ENCODE measurements around the gene TRAK2. TPM values are rescaled to one million over a fixed set of nuclear protein-coding genes. Genes with fewer than 3 reads are reported as not detected.
"Not testable (repeated sequence)": the region's sequence is repeated elsewhere in the genome, so short reads cannot be mapped to it uniquely, and the experiment has no call there.

TRAK2 gene, protein sequence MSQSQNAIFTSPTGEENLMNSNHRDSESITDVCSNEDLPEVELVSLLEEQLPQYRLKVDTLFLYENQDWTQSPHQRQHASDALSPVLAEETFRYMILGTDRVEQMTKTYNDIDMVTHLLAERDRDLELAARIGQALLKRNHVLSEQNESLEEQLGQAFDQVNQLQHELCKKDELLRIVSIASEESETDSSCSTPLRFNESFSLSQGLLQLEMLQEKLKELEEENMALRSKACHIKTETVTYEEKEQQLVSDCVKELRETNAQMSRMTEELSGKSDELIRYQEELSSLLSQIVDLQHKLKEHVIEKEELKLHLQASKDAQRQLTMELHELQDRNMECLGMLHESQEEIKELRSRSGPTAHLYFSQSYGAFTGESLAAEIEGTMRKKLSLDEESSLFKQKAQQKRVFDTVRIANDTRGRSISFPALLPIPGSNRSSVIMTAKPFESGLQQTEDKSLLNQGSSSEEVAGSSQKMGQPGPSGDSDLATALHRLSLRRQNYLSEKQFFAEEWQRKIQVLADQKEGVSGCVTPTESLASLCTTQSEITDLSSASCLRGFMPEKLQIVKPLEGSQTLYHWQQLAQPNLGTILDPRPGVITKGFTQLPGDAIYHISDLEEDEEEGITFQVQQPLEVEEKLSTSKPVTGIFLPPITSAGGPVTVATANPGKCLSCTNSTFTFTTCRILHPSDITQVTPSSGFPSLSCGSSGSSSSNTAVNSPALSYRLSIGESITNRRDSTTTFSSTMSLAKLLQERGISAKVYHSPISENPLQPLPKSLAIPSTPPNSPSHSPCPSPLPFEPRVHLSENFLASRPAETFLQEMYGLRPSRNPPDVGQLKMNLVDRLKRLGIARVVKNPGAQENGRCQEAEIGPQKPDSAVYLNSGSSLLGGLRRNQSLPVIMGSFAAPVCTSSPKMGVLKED
- polyA plus RNA-seq = 1 to 10 TPM; 5.2 to 9.3 TPM

DNA sequence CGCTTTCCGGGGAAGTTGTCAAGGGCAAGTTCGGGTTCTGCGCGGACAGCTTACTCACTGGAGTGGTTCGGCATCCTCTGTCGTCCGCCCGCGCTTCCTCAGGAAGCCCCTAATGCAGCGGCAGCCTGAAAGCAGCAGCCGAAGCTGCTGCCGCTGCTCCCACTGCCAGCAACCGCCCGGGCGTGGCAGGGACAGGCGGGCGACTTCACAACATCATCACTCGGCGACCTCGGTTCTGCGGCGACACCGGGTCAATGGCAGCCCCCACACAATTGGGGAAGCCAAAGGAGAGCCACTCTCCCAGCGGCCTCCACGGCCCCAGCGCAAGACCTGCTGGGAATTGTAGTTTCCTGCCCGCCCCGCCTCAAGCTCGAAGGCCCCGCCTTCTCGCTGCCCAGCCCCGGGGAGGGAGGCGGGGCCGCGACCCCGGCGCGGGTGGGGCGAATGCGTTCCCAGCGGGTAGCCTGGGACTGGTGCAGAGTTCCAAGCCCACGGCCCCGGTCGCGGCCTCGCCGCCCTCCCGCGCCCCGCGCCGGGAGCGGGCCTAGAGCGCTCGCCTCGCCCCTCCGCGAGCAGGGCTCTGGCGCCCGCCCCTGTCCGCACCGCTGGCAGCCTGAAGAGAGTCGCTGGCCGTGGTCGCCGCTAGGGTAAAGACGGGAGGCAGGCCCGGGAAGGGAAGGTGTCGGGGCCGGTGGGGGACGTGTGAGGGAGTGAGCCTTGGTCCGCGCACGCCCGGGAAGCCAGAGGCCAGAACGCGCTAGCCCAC, at the start of gene TRAK2, which contains the start of gene STRADB:
TRAK2 (minus strand) TSS at position 167 of the 766 bp plus-strand sequence. CDS start 30,951 bp downstream, outside the sequence.
STRADB (plus strand) TSS at position 449 of the 766 bp plus-strand sequence. CDS start 3,101 bp downstream, outside the sequence.
- WGBS, 2 donors = 0 to 1% methylated on average over 69 to 78 of the region's 78 CpGs
- H3K9me3 ChIP-seq (ENCODE audit: control insufficient read depth in 2 of 2, insufficient read depth in 1 of 2, low read depth in 1 of 2, low read length in 1 of 2) = no peaks in the 10 kb centered on the region
- peak within 1 kb of the TSS; percentile 87 to 90 for H3K27ac ChIP-seq (ENCODE audit: low read depth in 2 of 2, low read length in 1 of 2)
- no peaks in the 10 kb centered on the region for H3K4me1 ChIP-seq (ENCODE audit: control insufficient read depth in 2 of 2, insufficient read depth in 2 of 2, low read length in 1 of 2)
- H3K4me3 ChIP-seq (ENCODE audit: low read depth in 1 of 2, low read length in 2 of 2) = peak within 1 kb of the TSS; percentile 88 to 93
- H3K27me3 ChIP-seq (ENCODE audit: control insufficient read depth in 1 of 2, insufficient read depth in 2 of 2, low read length in 2 of 2) = no peaks in the 10 kb centered on the region
- peaks cover 0 to 3% of the 10 kb centered on the region in 2 donors for H3K36me3 ChIP-seq (ENCODE audit: control insufficient read depth in 2 of 2, insufficient read depth in 2 of 2, low read length in 1 of 2)

DNA sequence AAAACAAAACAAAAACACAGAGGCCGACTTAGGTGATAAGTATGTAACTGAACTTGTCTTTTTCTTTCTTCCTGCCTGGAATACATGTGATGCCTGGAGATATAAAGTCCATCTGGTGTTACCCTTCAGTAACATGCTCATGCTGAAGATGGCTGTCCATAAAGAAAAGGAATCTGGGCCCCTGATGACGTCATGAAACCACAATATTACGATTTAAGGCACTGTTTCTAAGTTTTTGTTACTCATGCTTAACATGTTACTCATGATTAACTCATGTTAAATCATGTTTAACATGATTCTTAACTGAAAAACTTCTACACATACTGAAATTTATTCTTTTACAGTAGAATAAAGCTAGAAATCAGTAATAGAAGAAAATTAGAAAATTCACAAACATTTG, 49.3 kb upstream of the TRAK2 start:
- no peaks in the 10 kb centered on the region for H3K4me1 ChIP-seq (ENCODE audit: control insufficient read depth in 2 of 2, insufficient read depth in 2 of 2, low read length in 1 of 2)
- H3K27ac ChIP-seq (ENCODE audit: low read depth in 2 of 2, low read length in 1 of 2) = no peak overlapping the region
- H3K27me3 ChIP-seq (ENCODE audit: control insufficient read depth in 1 of 2, insufficient read depth in 2 of 2, low read length in 2 of 2) = no peaks in the 10 kb centered on the region
- H3K36me3 ChIP-seq (ENCODE audit: control insufficient read depth in 2 of 2, insufficient read depth in 2 of 2, low read length in 1 of 2) = no peaks in the 10 kb centered on the region
- WGBS, 2 donors = 56 to 69% methylated on average over 3 of the region's 3 CpGs
- H3K9me3 ChIP-seq (ENCODE audit: control insufficient read depth in 2 of 2, insufficient read depth in 1 of 2, low read depth in 1 of 2, low read length in 1 of 2) = no peaks in the 10 kb centered on the region
- no peak overlapping the region for H3K4me3 ChIP-seq (ENCODE audit: low read depth in 1 of 2, low read length in 2 of 2)

DNA sequence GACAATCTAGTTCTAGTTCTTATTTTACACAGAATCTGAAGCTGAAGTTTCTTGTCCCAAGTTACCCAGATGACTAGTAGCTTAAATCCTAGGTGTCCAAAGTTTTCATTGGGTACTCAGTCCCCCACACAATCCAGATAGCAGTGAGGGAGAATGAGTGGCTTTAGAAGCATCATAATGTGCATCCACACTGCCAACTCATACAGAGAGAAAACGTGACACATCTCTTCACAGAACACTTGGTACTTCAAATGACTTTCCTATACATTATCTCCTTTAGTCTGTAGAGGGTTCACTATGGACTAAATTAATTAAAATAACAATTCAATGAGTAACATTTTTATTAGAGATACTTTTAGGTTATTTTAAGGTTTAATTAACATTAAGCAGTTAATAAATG, 45.5 kb upstream of the TRAK2 start:
- Histone ChIP-seq H3K27ac (ENCODE audit: low read depth in 2 of 2, low read length in 1 of 2) (no peak overlapping the region), H3K4me1 (ENCODE audit: control insufficient read depth in 2 of 2, insufficient read depth in 2 of 2, low read length in 1 of 2) (no peaks in the 10 kb centered on the region), H3K4me3 (ENCODE audit: low read depth in 1 of 2, low read length in 2 of 2) (no peak overlapping the region), H3K9me3 (ENCODE audit: control insufficient read depth in 2 of 2, insufficient read depth in 1 of 2, low read depth in 1 of 2, low read length in 1 of 2) (no peaks in the 10 kb centered on the region), H3K27me3 (ENCODE audit: control insufficient read depth in 1 of 2, insufficient read depth in 2 of 2, low read length in 2 of 2) (no peaks in the 10 kb centered on the region), H3K36me3 (ENCODE audit: control insufficient read depth in 2 of 2, insufficient read depth in 2 of 2, low read length in 1 of 2) (no peaks in the 10 kb centered on the region)
- WGBS, 2 donors = 75 to 77% methylated on average over 1 of the region's 1 CpG

DNA sequence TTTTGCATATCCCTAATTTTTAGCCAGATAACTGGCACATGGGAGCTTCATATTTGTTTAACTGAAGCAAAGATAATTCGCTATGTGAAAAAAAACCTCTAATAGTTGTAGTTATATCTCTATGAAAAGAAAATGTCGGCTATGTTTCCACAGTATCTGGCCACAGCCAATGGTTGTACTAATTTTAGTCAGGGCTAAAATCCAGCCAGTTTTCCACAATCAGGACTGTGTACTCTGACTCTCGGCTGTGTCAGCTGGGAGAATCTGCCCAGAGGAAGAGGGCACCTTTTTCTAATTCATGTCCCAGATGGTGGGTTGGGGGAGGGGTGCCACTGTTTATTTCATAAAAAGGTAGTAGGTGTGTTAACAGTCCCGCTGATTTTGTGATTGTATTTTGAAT, 39.0 kb upstream of the TRAK2 start:
- Histone ChIP-seq H3K27me3 (ENCODE audit: control insufficient read depth in 1 of 2, insufficient read depth in 2 of 2, low read length in 2 of 2) (no peaks in the 10 kb centered on the region), H3K9me3 (ENCODE audit: control insufficient read depth in 2 of 2, insufficient read depth in 1 of 2, low read depth in 1 of 2, low read length in 1 of 2) (no peaks in the 10 kb centered on the region), H3K27ac (ENCODE audit: low read depth in 2 of 2, low read length in 1 of 2) (no peak overlapping the region), H3K4me3 (ENCODE audit: low read depth in 1 of 2, low read length in 2 of 2) (no peak overlapping the region), H3K36me3 (ENCODE audit: control insufficient read depth in 2 of 2, insufficient read depth in 2 of 2, low read length in 1 of 2) (no peaks in the 10 kb centered on the region), H3K4me1 (ENCODE audit: control insufficient read depth in 2 of 2, insufficient read depth in 2 of 2, low read length in 1 of 2) (no peaks in the 10 kb centered on the region)
- 90 to 94% methylated on average over 4 of the region's 4 CpGs for WGBS, 2 donors

DNA sequence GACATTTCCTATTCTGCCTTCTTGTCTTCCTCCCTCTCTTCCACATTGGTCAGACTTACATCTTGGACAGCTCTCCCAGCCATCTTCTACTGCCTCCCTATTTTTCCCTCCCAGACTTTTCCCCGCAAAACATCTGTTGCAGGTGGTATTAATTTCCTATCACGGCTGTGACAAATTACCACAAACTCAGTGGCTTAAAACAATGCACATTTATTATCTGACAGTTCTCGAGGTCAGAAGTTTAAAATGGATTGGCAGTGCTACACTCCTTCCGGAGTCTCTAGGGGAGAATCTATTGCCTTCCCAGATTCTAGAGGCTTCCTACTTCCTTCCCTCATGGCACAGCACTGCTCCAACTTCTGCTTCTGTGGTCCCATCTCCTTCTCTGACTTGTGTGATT, 33.5 kb upstream of the TRAK2 start:
- WGBS, 2 donors = 43 to 62% methylated on average over 4 of the region's 4 CpGs
- no peaks in the 10 kb centered on the region for H3K36me3 ChIP-seq (ENCODE audit: control insufficient read depth in 2 of 2, insufficient read depth in 2 of 2, low read length in 1 of 2)
- H3K4me3 ChIP-seq (ENCODE audit: low read depth in 1 of 2, low read length in 2 of 2) = no peak overlapping the region
- no peaks in the 10 kb centered on the region for H3K27me3 ChIP-seq (ENCODE audit: control insufficient read depth in 1 of 2, insufficient read depth in 2 of 2, low read length in 2 of 2)
- no peaks in the 10 kb centered on the region for H3K4me1 ChIP-seq (ENCODE audit: control insufficient read depth in 2 of 2, insufficient read depth in 2 of 2, low read length in 1 of 2)
- no peaks in the 10 kb centered on the region for H3K9me3 ChIP-seq (ENCODE audit: control insufficient read depth in 2 of 2, insufficient read depth in 1 of 2, low read depth in 1 of 2, low read length in 1 of 2)
- H3K27ac ChIP-seq (ENCODE audit: low read depth in 2 of 2, low read length in 1 of 2) = no peak overlapping the region

DNA sequence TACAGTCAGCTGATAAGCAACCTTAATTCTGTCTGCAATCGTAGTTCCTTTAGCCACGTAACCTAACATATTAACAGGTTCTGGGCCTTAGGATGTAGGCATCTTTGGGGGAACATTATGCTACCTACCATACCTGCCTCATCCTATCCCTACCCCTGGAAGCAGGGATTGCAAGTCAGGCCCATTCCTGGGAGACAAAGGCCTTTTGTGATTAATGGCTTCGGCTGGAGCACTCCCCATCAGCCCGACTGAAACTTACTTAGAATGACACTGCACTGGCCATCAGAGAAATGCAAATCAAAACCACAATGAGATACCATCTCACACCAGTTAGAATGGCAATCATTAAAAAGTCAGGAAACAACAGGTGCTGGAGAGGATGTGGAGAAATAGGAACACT, 32.5 kb upstream of the TRAK2 start:
- H3K4me3 ChIP-seq (ENCODE audit: low read depth in 1 of 2, low read length in 2 of 2); H3K4me1 ChIP-seq (ENCODE audit: control insufficient read depth in 2 of 2, insufficient read depth in 2 of 2, low read length in 1 of 2); H3K27ac ChIP-seq (ENCODE audit: low read depth in 2 of 2, low read length in 1 of 2); H3K27me3 ChIP-seq (ENCODE audit: control insufficient read depth in 1 of 2, insufficient read depth in 2 of 2, low read length in 2 of 2); H3K9me3 ChIP-seq (ENCODE audit: control insufficient read depth in 2 of 2, insufficient read depth in 1 of 2, low read depth in 1 of 2, low read length in 1 of 2); H3K36me3 ChIP-seq (ENCODE audit: control insufficient read depth in 2 of 2, insufficient read depth in 2 of 2, low read length in 1 of 2): not testable (repeated sequence)
- 89 to 96% methylated on average over 4 of the region's 4 CpGs for WGBS, 2 donors

DNA sequence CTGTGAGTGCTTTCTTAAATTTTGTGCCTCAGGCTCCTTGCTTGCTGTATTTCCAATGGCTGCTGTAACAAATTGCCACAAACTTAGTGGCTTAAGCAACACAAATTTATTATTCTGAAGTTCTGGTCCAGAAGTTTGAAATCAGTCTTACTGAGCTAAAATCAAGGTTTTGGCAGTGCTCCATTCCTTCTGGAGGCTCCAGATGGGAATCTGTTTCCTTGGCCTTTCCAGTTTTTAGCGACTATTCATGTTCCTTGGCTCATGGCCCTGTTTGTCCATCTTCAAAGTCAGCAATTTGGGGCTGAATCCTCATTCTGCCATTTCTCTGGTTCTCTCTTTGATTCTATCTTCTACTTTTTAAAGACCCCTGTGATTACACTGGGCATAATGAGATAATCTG, 32.1 kb upstream of the TRAK2 start:
- 34 to 38% methylated on average over 1 of the region's 1 CpG for WGBS, 2 donors
- H3K27ac ChIP-seq (ENCODE audit: low read depth in 2 of 2, low read length in 1 of 2) = no peak overlapping the region

DNA sequence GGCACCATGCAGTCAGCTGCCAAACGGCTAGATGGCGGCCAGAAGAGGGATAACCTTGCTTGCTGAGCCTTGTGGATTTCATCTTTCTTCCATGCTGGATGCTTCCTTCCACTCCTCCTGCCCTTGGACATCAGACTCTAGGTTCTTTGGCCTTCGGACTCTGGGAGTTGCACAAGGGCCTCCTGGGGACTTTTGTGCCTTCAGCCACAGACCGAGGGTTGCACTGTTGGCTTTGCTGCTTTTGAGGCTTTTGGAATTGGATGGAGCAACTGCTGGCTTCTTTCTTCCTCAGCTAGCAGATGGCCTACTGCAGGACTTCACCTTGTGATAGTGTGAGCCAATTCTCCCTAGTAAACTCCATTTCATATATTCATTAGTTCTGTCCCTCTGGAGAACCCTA, 31.3 kb upstream of the TRAK2 start:
- H3K36me3 ChIP-seq (ENCODE audit: control insufficient read depth in 2 of 2, insufficient read depth in 2 of 2, low read length in 1 of 2) = no peaks in the 10 kb centered on the region
- no peak overlapping the region for H3K4me3 ChIP-seq (ENCODE audit: low read depth in 1 of 2, low read length in 2 of 2)
- no peaks in the 10 kb centered on the region for H3K27me3 ChIP-seq (ENCODE audit: control insufficient read depth in 1 of 2, insufficient read depth in 2 of 2, low read length in 2 of 2)
- no peak overlapping the region for H3K27ac ChIP-seq (ENCODE audit: low read depth in 2 of 2, low read length in 1 of 2)
- no peaks in the 10 kb centered on the region for H3K9me3 ChIP-seq (ENCODE audit: control insufficient read depth in 2 of 2, insufficient read depth in 1 of 2, low read depth in 1 of 2, low read length in 1 of 2)
- no peaks in the 10 kb centered on the region for H3K4me1 ChIP-seq (ENCODE audit: control insufficient read depth in 2 of 2, insufficient read depth in 2 of 2, low read length in 1 of 2)
- WGBS, 2 donors = 95 to 100% methylated on average over 4 of the region's 4 CpGs

More for the DNA sequence above, 32.1 kb upstream of the TRAK2 start:
- H3K9me3 ChIP-seq (ENCODE audit: control insufficient read depth in 2 of 2, insufficient read depth in 1 of 2, low read depth in 1 of 2, low read length in 1 of 2) = no peaks in the 10 kb centered on the region
- H3K4me1 ChIP-seq (ENCODE audit: control insufficient read depth in 2 of 2, insufficient read depth in 2 of 2, low read length in 1 of 2) = no peaks in the 10 kb centered on the region
- no peaks in the 10 kb centered on the region for H3K27me3 ChIP-seq (ENCODE audit: control insufficient read depth in 1 of 2, insufficient read depth in 2 of 2, low read length in 2 of 2)
- no peaks in the 10 kb centered on the region for H3K36me3 ChIP-seq (ENCODE audit: control insufficient read depth in 2 of 2, insufficient read depth in 2 of 2, low read length in 1 of 2)
- H3K4me3 ChIP-seq (ENCODE audit: low read depth in 1 of 2, low read length in 2 of 2) = no peak overlapping the region

DNA sequence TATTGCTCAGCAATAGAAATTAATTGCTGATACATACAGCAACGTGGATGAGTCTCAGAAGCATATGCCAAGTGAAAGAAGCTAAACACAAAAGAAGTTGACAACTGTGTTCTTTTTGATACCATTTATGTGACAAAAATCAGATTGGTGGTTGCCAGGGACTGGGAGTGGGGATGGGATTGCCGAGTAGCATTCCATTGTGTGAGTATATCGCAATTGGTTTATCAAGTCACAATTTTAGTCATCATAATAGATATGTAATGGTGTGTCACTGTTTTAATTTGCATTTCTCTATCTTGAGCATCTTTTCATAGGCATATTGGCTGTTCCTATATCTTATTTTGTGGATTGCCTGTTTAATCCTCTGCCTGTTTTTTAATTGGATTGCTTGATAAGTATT, 21.2 kb upstream of the TRAK2 start:
- Histone ChIP-seq H3K27ac (ENCODE audit: low read depth in 2 of 2, low read length in 1 of 2) (no peak overlapping the region), H3K36me3 (ENCODE audit: control insufficient read depth in 2 of 2, insufficient read depth in 2 of 2, low read length in 1 of 2) (peaks cover 0 to 5% of the 10 kb centered on the region in 2 donors), H3K4me3 (ENCODE audit: low read depth in 1 of 2, low read length in 2 of 2) (no peak overlapping the region), H3K9me3 (ENCODE audit: control insufficient read depth in 2 of 2, insufficient read depth in 1 of 2, low read depth in 1 of 2, low read length in 1 of 2) (no peaks in the 10 kb centered on the region), H3K27me3 (ENCODE audit: control insufficient read depth in 1 of 2, insufficient read depth in 2 of 2, low read length in 2 of 2) (no peaks in the 10 kb centered on the region), H3K4me1 (ENCODE audit: control insufficient read depth in 2 of 2, insufficient read depth in 2 of 2, low read length in 1 of 2) (peaks cover 0 to 2% of the 10 kb centered on the region in 2 donors)
- 76 to 80% methylated on average over 3 of the region's 3 CpGs for WGBS, 2 donors

Measured in esophagus (tissue), 2 donors.